GM19193 (cell line): ENCODE measurements around the gene UNC5C.

Experiments
- POLR2A ChIP-seq: IDR thresholded peaks from 4 replicates; pipeline ENCODE4 v1.6.1; 2011; ENCODE audit not compliant: insufficient read depth, insufficient read length; ENCODE audit errors: extremely low read depth

UNC5C gene

DNA sequence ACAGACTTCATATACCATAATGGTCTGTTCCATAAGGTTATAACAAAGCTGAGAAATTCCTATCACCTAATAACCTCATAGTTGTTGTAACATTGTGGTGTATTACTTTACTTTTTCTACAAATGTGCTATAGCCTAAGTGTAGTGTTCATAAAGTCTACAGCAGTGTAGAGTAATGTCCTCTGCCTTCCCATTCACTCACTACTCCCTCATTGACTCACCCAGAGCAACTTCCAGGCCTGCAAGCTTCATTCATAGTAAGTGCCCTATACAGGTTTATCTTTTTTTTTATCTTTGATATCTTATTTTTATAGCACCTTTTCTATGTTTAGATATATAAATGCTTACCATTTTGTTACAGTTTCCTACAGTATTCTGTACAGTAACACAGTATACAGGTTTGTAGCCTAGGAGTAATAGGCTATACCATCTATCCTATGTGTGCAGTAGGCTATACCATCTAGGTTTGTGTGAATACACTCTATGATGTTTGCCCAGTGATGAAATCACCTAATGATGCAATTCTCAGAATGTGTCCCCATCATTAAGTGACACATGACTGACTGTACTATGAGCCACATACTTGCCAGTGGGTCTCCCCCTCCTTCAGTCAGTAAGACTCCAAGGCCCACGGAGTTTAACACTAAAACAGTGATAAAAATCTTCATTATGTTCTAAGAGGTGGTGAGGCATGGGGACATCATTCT lies 299.9 kb downstream of the UNC5C start:
- no peak for TF ChIP-seq POLR2A

DNA sequence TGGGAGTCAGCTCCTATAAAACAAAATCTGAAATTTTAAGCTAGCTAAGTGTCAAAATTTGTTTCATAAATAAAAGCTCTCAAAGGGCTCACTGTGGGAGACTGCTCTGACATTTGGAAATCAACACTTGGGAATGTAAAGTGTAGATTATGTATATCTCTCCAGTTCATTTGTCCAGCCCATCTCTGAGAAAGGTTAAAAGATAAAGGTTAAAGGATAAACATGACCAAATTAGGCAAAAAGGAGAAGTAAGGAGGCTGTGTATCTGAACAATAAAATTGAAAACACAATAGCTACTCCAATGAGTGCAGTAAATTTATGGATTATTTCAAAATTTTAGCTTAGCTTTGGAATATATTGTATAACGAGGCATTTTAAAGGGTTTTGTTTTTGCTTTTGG lies 304.9 kb downstream of the UNC5C start:
- TF ChIP-seq POLR2A = no peak

DNA sequence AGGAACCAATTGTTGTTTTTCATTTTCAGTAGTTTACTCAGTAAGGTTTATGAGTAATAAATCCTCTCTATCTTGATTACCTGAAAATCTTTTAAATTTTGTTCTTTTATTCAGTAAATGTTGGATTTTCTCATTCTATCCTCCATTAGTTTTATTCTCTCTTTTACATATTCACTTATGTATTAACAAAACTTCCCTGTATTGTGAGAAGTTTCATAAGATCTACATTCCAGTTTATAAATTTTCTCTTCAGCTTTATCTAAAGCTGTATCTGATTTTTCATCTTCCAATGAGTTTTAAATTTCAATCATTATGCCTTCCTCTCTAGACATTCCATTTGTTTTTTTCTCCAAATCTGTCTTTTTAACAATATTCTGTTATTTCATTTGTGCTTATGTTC lies 310.2 kb downstream of the UNC5C start:
- no peak for TF ChIP-seq POLR2A

DNA sequence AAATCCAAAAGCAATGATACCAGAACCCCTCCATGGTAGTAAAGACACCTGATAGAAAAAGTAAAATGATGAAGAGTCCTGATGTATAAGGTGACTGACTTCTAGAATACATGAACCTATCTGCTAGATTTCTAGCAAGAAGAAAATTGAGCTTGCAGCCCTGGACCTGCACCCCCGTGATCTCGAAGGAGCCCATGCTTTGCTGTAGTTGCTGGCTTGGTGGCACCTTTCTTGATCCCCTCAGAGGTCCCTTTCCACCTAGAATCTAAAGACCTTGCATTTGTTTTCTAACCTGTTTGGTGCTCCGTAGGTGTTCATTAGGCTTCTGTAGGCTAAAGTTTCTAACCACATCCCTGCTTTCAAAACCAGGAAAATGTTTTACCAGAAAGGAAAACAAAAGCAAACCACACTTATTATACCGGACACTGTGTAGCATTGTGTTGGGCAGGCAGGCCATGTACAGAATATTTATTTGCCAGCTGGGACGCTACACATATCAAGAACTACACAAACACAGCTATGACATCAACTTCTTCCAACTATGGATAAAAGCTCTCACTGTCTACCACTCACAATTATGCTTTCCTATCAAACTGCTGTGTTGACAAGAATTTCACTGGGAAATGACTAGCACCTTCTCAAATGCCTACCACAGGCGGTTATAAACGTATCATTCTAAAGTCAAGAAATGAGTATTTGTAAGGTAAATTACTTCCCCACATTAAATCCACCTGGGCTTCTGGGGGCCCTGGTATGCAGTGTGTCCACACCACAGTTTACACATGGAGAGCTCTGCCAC lies 316.2 kb downstream of the UNC5C start:
- no peak for TF ChIP-seq POLR2A

DNA sequence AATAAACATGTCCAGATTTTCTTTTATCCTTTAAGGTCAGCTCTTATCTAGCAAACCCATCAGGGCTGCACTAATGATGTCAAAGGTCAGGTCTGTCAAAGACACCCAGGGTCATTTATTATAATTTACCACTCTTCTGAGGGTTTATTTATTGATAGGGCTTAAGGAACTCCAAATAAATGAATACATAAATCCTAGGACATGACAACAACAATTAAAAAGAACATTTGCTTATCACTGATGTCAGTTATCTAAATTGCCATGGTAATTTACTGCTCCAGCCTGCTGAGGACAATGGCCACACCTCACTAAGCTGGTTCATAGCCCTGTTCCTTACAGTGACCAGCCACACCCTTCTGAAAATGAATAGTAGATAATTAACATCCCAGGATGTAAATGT lies 317.1 kb downstream of the UNC5C start:
- TF ChIP-seq POLR2A = no peak

DNA sequence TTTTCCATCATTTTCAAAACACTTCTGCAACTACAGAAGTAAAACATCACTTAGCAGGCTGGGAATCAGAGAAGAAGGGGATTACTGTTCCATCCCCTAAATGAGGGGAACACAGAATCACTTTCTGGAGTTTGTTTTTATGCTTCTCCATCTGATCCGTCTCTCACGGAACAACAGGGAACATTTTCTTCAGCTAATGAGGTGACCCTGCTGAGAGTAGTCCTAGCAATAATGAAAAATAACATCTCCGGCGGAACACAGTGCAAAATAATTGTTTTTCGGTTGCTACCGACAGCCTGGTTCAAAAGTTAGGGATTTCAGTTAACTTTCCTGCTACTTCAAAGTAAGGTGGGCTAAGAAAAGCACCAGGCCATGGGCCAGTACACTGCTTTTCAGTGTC lies 322.9 kb downstream of the UNC5C start:
- no peak for TF ChIP-seq POLR2A

DNA sequence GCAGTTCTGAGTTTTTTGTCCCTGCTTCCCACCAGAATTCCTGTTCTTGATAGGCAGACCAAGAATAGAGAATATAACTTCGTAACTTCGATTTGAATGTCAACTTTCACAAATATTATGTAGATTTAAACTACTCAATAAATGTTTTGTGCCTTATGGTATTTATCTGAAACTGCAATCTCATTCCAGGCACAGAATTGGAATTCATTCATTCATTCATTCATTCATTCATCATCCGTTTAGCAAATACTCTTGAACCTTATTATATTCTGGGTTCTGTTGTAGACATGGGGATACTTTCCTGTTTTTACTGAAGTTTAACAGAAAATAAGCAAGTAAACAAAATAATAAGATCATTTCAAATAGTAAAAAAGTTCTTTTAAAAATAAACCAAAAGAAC lies 324.4 kb downstream of the UNC5C start:
- TF ChIP-seq POLR2A = no peak

DNA sequence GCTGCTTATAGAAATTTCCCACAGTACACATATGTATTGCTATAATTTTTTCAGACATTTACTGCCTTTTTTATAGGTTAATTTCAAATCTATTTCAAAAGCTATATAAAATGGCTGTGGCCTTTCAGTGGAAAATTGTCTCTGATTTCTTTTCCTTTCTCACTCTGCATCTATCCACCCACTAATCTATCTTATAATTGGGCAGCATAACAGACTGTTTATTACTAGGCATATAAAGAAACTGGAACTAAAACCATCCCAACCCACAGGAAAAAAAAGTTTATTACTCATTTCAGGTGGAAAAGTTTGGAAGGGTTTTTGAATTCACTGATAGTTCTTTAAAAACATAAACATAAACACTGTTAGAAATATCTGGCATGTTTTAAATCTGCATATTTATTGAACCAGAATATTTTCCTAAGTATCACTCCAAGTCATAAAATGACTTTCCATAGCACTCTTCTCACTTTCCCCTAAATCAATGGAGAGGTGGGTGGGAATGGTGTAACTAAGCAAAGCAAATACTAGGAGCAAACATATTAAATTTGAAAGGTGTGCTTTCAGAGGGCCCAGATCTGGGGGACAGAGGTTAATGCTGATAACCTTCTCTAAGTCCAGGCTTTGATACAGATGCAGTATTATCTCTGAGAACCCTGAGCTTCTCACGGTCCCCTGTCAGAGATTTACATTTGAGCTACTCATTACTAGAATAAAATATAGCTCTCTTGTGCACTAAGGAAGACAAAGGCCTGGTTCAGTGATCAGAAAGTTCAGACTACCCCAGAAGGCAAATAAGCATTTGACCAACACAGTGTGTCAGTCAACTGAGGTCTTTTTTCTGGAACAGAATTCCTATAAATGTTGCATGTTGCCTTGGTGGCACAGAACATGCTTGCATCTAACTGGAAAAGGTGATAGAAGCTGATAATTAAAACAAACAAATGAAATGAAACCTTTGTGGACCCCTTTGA lies 328.3 kb downstream of the UNC5C start:
- TF ChIP-seq POLR2A = no peak

DNA sequence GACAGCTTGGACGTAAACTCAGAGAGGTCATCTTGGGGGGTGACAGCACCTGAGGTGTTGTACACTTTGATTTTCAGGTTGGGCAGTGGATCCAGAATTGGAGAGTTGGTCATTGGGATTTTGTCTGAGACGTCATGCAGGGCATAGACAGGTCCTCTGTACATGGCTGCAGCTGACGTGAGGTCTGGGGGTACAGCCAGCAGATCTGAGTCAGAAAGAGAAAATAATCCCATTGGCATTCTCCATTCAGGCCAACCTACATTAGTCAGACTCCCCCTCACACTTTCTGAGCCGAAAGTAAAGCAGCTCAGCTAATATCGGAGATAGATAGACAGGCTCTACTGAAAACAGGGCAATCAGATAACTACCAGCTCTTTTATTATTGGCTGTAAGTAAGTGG lies 329.7 kb downstream of the UNC5C start:
- no peak for TF ChIP-seq POLR2A

DNA sequence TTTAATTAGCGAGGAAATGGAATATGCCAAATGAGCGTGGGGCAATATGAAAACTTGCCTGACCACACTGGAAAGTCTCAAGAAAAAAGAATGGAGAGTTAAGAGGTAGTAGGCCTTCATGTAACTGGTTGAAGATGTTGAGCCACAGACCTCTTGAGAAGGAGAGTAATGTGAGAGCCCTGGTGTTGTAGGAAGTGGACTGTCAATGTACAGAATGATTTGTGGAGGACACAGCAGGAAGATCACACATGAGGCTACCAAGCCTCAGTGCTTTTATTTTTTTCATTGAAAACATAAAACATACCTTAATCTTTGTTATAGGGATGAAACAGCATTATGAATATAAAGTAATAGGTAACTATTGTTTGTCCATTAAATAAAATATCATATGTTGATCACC lies 331.6 kb downstream of the UNC5C start:
- no peak for TF ChIP-seq POLR2A

DNA sequence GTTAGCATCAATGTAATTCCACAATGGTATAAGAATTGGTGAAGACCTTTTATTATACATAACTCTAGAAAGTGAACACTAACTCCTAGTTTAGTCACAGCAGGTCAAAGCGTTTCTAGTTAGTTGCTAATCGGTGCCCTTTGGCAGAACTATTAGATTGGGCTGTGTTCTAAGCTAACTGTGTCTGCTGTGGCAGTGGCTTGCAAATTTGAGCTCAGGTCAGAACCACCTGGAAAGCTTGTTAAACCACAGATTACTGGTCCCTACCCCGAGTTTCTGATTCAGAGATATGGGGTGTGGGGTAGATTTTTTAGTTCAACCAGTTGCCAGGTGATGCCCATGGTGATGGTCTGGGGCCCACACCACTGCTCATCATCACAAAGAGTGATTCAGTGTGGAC lies 332.1 kb downstream of the UNC5C start:
- TF ChIP-seq POLR2A = no peak

DNA sequence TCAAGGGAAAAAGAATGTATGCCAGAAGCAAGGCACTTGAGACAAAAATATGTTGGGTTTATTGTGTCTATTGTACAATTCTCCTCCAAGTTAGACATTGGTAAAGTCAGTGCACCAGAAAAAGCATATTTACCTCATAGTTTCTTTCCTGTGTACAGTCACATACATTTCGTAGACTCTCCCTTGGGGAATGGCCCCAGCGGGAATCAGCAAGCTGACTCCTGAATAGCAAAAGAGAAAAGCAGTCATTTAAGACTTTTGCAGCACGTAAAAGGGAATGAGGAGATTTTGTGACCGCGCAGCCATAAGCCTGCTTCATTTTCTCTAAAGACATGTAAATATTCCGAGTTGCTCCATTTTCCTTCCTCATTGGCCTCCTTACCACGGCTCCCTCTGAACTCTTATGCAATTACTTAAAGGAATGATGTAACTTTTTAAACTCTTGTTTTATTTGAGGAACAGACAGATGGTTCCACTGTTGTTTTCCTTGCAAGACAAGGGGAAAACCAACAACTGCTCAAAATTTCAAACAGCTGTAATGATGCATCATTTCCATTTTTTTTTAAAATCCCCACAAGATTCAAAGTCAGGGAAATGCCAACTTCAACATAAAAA lies 332.7 kb downstream of the UNC5C start:
- no peak for TF ChIP-seq POLR2A

DNA sequence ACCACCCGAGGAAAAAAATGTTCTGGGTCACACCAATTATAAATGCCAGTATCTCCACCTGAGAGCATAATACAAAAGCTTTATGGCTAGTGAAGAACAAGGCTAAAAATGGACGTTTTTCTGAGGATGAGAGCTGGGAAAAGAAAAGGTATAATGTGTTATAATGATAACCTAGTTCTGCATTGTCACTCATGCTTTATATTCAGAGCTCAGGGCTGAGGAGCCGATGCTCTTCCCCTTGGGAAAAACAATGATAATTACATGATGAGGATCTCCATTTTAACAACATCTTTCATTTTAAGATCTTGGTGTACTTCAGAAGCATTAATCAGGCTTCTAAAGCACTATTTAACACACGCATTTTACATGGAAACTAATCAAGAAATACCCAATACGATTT lies 333.7 kb downstream of the UNC5C start:
- no peak for TF ChIP-seq POLR2A

DNA sequence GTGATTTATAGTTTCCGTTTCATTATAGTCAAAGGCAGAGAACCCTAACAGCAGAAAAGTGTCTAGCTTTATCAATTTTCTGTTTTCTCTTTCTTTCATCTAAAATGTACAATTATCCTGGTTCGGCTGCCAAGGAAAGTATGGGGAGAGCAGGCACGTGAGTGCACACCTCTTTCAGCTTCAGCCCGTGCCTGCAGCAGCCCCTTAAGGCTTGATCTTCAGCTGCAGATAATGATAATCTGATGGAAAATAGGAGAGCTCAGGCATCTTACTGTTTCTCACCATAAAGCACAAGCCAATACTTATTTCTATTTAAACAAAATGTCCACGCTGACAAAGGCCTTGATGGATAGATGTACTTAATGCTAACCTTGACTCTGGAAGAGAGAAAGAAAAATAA lies 334.4 kb downstream of the UNC5C start:
- TF ChIP-seq POLR2A = no peak

DNA sequence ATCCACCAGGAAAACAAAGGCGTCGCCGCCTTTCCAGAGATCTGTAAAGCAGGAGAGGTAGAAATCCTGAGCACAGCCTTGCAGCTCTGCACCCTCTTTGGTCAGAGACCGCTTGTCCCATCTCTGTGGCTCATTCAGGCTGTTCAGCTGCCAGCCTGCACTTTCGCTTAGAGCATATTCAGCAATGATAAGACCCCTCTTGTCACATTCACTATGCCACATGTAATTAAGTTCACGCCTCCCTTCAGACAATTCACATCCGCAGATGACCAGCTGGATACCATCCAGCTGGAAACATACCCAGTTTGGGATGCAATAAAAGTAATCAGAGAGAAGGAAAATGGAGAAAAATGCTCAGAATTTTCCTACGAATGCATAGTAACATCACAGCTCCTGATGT lies 335.4 kb downstream of the UNC5C start:
- TF ChIP-seq POLR2A = no peak

DNA sequence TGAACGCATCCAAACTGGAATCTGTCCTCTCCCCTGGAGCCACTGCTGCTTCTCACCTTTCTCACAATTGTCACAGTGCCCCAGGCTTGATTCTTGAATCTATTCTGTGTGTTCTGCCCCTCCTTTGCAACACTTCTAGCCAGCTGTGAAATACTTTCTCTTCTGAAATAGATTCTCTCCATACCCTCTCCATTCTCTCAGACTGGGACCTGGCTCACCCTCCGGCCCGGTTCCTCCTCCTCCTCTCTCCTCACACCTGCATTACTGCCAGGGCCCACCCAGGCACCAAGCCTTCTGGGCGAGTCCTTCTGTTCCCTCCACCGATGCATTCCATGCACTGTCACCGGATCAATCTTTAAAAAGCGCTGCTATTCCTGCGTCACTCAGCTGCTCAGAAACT lies 336.1 kb downstream of the UNC5C start:
- TF ChIP-seq POLR2A = no peak

DNA sequence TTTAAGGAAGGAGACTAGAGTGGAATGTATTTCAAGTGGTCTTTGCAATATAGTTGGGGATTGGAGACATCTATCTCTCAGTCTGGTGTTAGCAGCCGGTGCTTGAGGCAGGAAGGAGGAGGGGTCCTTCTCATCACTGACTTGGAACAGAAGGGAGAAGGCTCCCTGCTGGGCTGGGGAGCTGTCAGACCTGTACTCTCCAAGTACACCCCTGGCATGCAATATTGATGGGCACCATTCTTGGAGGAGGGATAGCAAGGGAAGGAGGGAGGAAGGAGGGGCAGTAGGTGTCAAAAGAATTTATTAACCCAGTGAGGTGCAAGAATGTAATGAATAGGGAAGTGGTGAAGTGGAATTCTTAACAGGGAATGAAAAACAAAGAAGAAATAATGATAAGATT lies 338.8 kb downstream of the UNC5C start:
- TF ChIP-seq POLR2A = no peak
